Progenitor cell of endocrine pancreas (in vitro differentiated cells): ENCODE results near the gene SHISA5. TPM values are rescaled to one million over a fixed set of nuclear protein-coding genes. Genes with fewer than 3 reads are reported as not detected.
A peak's percentile ranks its signal among the peaks of the same experiment; 100 is the strongest.
"Not testable (repeated sequence)": the region's sequence is repeated elsewhere in the genome, so short reads cannot be mapped to it uniquely, and the experiment has no call there.

ENCODE experiments used
- DNase-seq: peaks from one replicate; pipeline ENCODE4 v3.0.0; 2021; ENCODE audit warnings: low spot score; ENCODE audit not compliant: unreplicated experiment
- H3K27ac Mint-ChIP-seq: 2 replicates; pipeline ENCODE4 v1.8.0; 2021; ENCODE audit warnings: mild to moderate bottlenecking, moderate library complexity, mixed read lengths
- H3K27me3 Mint-ChIP-seq: 2 replicates; pipeline ENCODE4 v1.8.0; 2021; ENCODE audit warnings: mixed read lengths
- H3K36me3 Mint-ChIP-seq: 2 replicates; pipeline ENCODE4 v1.8.0; 2022; ENCODE audit warnings: mixed read lengths; ENCODE audit not compliant: insufficient read depth
- H3K4me1 Mint-ChIP-seq: 2 replicates; pipeline ENCODE4 v1.8.0; 2021; ENCODE audit warnings: low read depth, mixed read lengths
- H3K4me3 Mint-ChIP-seq: 2 replicates; pipeline ENCODE4 v1.8.0; 2021; ENCODE audit warnings: low read depth, mild to moderate bottlenecking, moderate library complexity, mixed read lengths
- H3K9me3 Mint-ChIP-seq: 2 replicates; pipeline ENCODE4 v1.8.0; 2021; ENCODE audit warnings: low read depth, mixed read lengths
- CTCF ChIP-seq: fragments of 200-600 bp; sonication (generic); IDR thresholded peaks from one replicate; pipeline ENCODE4 v1.5.0; 2021; ENCODE audit warnings: antibody characterized with exemption, mild to moderate bottlenecking; ENCODE audit not compliant: unreplicated experiment
- total RNA-seq: library from RNA; stranded (reverse); gene quantifications from 2 replicates; pipeline ENCODE4 v1.2.1, GENCODE V29; 2021

The SHISA5 gene
- total RNA-seq, 1 donor from 2014 or later: 162 TPM

- DNase-seq: no peak
- Mint-ChIP-seq H3K27ac (no peak overlapping the region), H3K36me3 (peaks cover 2% of the 10 kb centered on the region), H3K27me3 (no peaks in the 10 kb centered on the region), H3K4me1 (peaks cover 2% of the 10 kb centered on the region), H3K9me3 (no peaks in the 10 kb centered on the region), H3K4me3 (no peak overlapping the region)
- TF ChIP-seq CTCF: no peak
These were observed 17.0 kb downstream of the SHISA5 start for GRCh38 chr3:48486952-48487351.

- not testable (repeated sequence) for H3K27ac Mint-ChIP-seq, H3K9me3 Mint-ChIP-seq, H3K4me3 Mint-ChIP-seq, DNase-seq, H3K27me3 Mint-ChIP-seq, H3K4me1 Mint-ChIP-seq, H3K36me3 Mint-ChIP-seq
These were observed 21.2 kb downstream of the SHISA5 start for GRCh38 chr3:48482822-48483221.

- DNase-seq, H3K27ac Mint-ChIP-seq, H3K27me3 Mint-ChIP-seq, H3K36me3 Mint-ChIP-seq, H3K4me1 Mint-ChIP-seq, H3K9me3 Mint-ChIP-seq, H3K4me3 Mint-ChIP-seq: not testable (repeated sequence)
These were observed 23.1 kb downstream of the SHISA5 start for GRCh38 chr3:48480891-48481290.

- DNase-seq: no peak
- Mint-ChIP-seq H3K27ac (peak overlapping the region; percentile 80), H3K27me3 (no peaks in the 10 kb centered on the region), H3K4me3 (no peak overlapping the region), H3K9me3 (no peaks in the 10 kb centered on the region), H3K36me3 (no peaks in the 10 kb centered on the region), H3K4me1 (peaks cover 4% of the 10 kb centered on the region)
- TF ChIP-seq CTCF: no peak
These were observed 25.1 kb downstream of the SHISA5 start for GRCh38 chr3:48478626-48479555.

GRCh38 chr3:48477959-48478520 lies 25.9 kb downstream of the SHISA5 start:
- no peak overlapping the region for H3K4me3 Mint-ChIP-seq
- peaks cover 10% of the 10 kb centered on the region for H3K4me1 Mint-ChIP-seq
- no peak for TF ChIP-seq CTCF
- no peaks in the 10 kb centered on the region for H3K27me3 Mint-ChIP-seq
- no peak for DNase-seq
- H3K27ac Mint-ChIP-seq: no peak overlapping the region
- H3K36me3 Mint-ChIP-seq: no peaks in the 10 kb centered on the region
- H3K9me3 Mint-ChIP-seq: no peaks in the 10 kb centered on the region

GRCh38 chr3:48476426-48477053 lies 27.4 kb downstream of the SHISA5 start:
- Mint-ChIP-seq H3K4me3 (no peak overlapping the region), H3K27me3 (no peaks in the 10 kb centered on the region), H3K27ac (no peak overlapping the region), H3K36me3 (peaks cover 1% of the 10 kb centered on the region), H3K4me1 (peaks cover 14% of the 10 kb centered on the region), H3K9me3 (no peaks in the 10 kb centered on the region)
- no peak for TF ChIP-seq CTCF
- no peak for DNase-seq
